HCT116 (cell line): ENCODE measurements around the gene PLEKHM3. TPM values are rescaled to one million over a fixed set of nuclear protein-coding genes. Genes with fewer than 3 reads are reported as not detected.

Source experiments
- ATAC-seq: fragments of 200-7000 bp; cut with Tn5 transposase; 2 replicates; pipeline ENCODE4 v1.9.1; 2020; ENCODE audit warnings: mild to moderate bottlenecking, moderate library complexity
- BruUV-seq: library from RNA; stranded (reverse); fragments of 400-500 nt; replicated peaks from 2 replicates; lab custom pipeline; 2021; lab: Mats Ljungman, UMichigan
- CTCF ChIA-PET: fragments of 300-600 bp; sonication (Branson Sonifier 250); formaldehyde crosslinking; loops from one replicate; lab custom pipeline; 2021; ENCODE audit warnings: antibody characterized with exemption; lab: Charles Lee
- POLR2A ChIA-PET: fragments of 300-600, 350-600 bp; sonication (Branson Sonifier 250); formaldehyde crosslinking; loops from one replicate; lab custom pipeline; 2021; ENCODE audit warnings: antibody characterized with exemption; lab: Charles Lee
- RAD21 ChIA-PET, 2 experiments: fragments of 300-600 bp; sonication (Branson Sonifier 250); formaldehyde crosslinking; loops; one replicate each; lab custom pipeline; 2023; ENCODE audit warnings: low total read pairs in 2 of 2; ENCODE audit not compliant: uncharacterized antibody in 2 of 2, unreplicated experiment in 2 of 2, low non-redundant PET in 1 of 2; lab: Charles Lee
- DNase-seq: peaks from one replicate; pipeline ENCODE4 v3.0.0-alpha.2; 2010; ENCODE audit warnings: low read depth, low spot score
- H2AFZ ChIP-seq: fragments of 200-600 bp; shearing (Covaris generic), sonication (generic); 2 replicates; pipeline ENCODE4 v1.6.1; 2017; ENCODE audit warnings: low read depth, mixed run types, mixed read lengths, antibody characterized with exemption, low read length; ENCODE audit not compliant: poor library complexity, severe bottlenecking
- H3K27ac ChIP-seq: 2 replicates; pipeline ENCODE4 v1.5.1; 2012; ENCODE audit warnings: low read depth, low read length
- H3K27me3 ChIP-seq: fragments of 200-600 bp; sonication (generic); 2 replicates; pipeline ENCODE4 v1.6.1; 2016; ENCODE audit warnings: mixed run types, low read length, mixed read lengths; ENCODE audit not compliant: insufficient read depth
- H3K36me3 ChIP-seq, 2 experiments: fragments of 200-500 bp in 1 of 2; fragments of 200-600 bp in 1 of 2; sonication (Bioruptor generic) in 1 of 2; sonication (generic) in 1 of 2; 2 replicates each; pipeline versions ENCODE4 v1.5.1 to v1.6.1; 2014 to 2016; ENCODE audit warnings: low read length in 2 of 2, inconsistent platforms in 1 of 2, mixed read lengths in 1 of 2, mixed run types in 1 of 2; ENCODE audit not compliant: insufficient read depth in 2 of 2, control insufficient read depth in 1 of 2
- H3K4me1 ChIP-seq, 2 experiments: fragments of 200-600 bp in 1 of 2; sonication (generic) in 1 of 2; 2 replicates each; pipeline versions ENCODE4 v1.5.1 to v1.6.1; 2012 to 2017; ENCODE audit warnings: low read length in 2 of 2, inconsistent platforms in 1 of 2, mild to moderate bottlenecking in 1 of 2, mixed read lengths in 1 of 2, mixed run types in 1 of 2, moderate library complexity in 1 of 2; ENCODE audit not compliant: insufficient read depth in 2 of 2, control insufficient read depth in 1 of 2
- H3K4me2 ChIP-seq: fragments of 200-600 bp; sonication (generic); 2 replicates; pipeline ENCODE4 v1.6.1; 2017; ENCODE audit warnings: mixed run types, low read length, mixed read lengths
- H3K4me3 ChIP-seq, 2 experiments: fragments of 200-600 bp in 1 of 2; sonication (generic) in 1 of 2; replicated peaks in 1 of 2; 2 replicates each; pipeline ENCODE4 v1.5.1; 2011 to 2016; ENCODE audit warnings: low read length in 2 of 2, control low read depth in 1 of 2, low read depth in 1 of 2, mild to moderate bottlenecking in 1 of 2, mixed read lengths in 1 of 2, mixed run types in 1 of 2
- H3K79me2 ChIP-seq: fragments of 200-600 bp; sonication (generic); 2 replicates; pipeline ENCODE4 v1.6.1; 2017; ENCODE audit warnings: mild to moderate bottlenecking, mixed run types, low read length, moderate library complexity, mixed read lengths; ENCODE audit not compliant: insufficient read depth
- H3K9ac ChIP-seq: fragments of 200-600 bp; sonication (generic); 2 replicates; pipeline ENCODE4 v1.6.1; 2016; ENCODE audit warnings: low read length, mixed read lengths
- H3K9me2 ChIP-seq: fragments of 200-600 bp; sonication (generic), shearing (Covaris generic); 2 replicates; pipeline ENCODE4 v1.6.1; 2017; ENCODE audit warnings: mixed run types, mild to moderate bottlenecking, moderate library complexity; ENCODE audit not compliant: insufficient read depth
- H3K9me3 ChIP-seq, 2 experiments: fragments of 200-500 bp in 1 of 2; fragments of 200-600 bp in 1 of 2; sonication (Bioruptor generic) in 1 of 2; sonication (generic) in 1 of 2; 2 replicates each; pipeline ENCODE4 v1.6.1; 2014 to 2017; ENCODE audit warnings: low read length in 2 of 2, mixed read lengths in 2 of 2, inconsistent platforms in 1 of 2, low read depth in 1 of 2, mild to moderate bottlenecking in 1 of 2, mixed run types in 1 of 2, moderate library complexity in 1 of 2; ENCODE audit not compliant: control insufficient read depth in 1 of 2, insufficient read depth in 1 of 2
- H4K20me1 ChIP-seq: fragments of 200-600 bp; sonication (generic), shearing (Covaris generic); 2 replicates; pipeline ENCODE4 v1.6.1; 2017; ENCODE audit warnings: mixed run types, mild to moderate bottlenecking, moderate library complexity; ENCODE audit not compliant: insufficient read depth
- ELF1 ChIP-seq: IDR thresholded peaks from 2 replicates; pipeline ENCODE4 v1.6.1; 2012; ENCODE audit warnings: low read depth, borderline replicate concordance
- EZH2 ChIP-seq: fragments of 200-600 bp; sonication (generic); IDR thresholded peaks from 2 replicates; pipeline ENCODE4 v1.6.1; 2017; ENCODE audit warnings: antibody characterized with exemption, mixed run types
- FOSL1 ChIP-seq: IDR thresholded peaks from 2 replicates; pipeline ENCODE4 v1.6.1; 2012; ENCODE audit warnings: low read depth
- SP1 ChIP-seq: IDR thresholded peaks from 2 replicates; pipeline ENCODE4 v1.6.1; 2012; ENCODE audit warnings: low read depth
- SRF ChIP-seq: IDR thresholded peaks from 2 replicates; pipeline ENCODE4 v1.6.1; 2012; ENCODE audit warnings: low read depth
- TCF7L2 ChIP-seq: IDR thresholded peaks from 2 replicates; pipeline ENCODE4 v1.7.0; 2011; ENCODE audit warnings: borderline replicate concordance, inconsistent platforms; ENCODE audit not compliant: insufficient read depth, insufficient read length; ENCODE audit errors: extremely low read depth
- ZNF274 ChIP-seq: fragments of 200-500 bp; sonication (Bioruptor generic); IDR thresholded peaks from 2 replicates; pipeline ENCODE4 v1.6.1; 2014; ENCODE audit warnings: mild to moderate bottlenecking, low read depth, low read length, inconsistent platforms
- intact Hi-C: fragments of 100-400 bp; cut with micrococcal nuclease; formaldehyde crosslinking; loops from 2 replicates; pipeline ENCODE4 v1.10.0; 2022
- total RNA-seq: library from RNA; stranded (reverse); gene quantifications from one replicate; pipeline ENCODE4 v1.2.1, GENCODE V29; 2021; ENCODE audit not compliant: unreplicated experiment
- TF ChIP-seq, protein P1 (sequence below), 3 experiments: fragments of 200-600 bp in 1 of 3; sonication (generic) in 1 of 3; IDR thresholded peaks in 2 of 3; conservative IDR thresholded peaks in 1 of 3; 2 replicates each; pipeline ENCODE4 v1.5.1; 2012 to 2017; ENCODE audit warnings: low read depth in 2 of 3, low read length in 2 of 3, antibody characterized with exemption in 1 of 3, borderline replicate concordance in 1 of 3, control low read depth in 1 of 3, mild to moderate bottlenecking in 1 of 3, mixed read lengths in 1 of 3, mixed run types in 1 of 3, moderate library complexity in 1 of 3; ENCODE audit not compliant: insufficient read depth in 1 of 3
- TF ChIP-seq, protein P2 (sequence below): IDR thresholded peaks from 2 replicates; pipeline ENCODE4 v1.6.1; 2012; ENCODE audit warnings: low read depth

Gene PLEKHM3
- total RNA-seq, 1 experiment from 2014 or later, result 6.3 TPM

DNA sequence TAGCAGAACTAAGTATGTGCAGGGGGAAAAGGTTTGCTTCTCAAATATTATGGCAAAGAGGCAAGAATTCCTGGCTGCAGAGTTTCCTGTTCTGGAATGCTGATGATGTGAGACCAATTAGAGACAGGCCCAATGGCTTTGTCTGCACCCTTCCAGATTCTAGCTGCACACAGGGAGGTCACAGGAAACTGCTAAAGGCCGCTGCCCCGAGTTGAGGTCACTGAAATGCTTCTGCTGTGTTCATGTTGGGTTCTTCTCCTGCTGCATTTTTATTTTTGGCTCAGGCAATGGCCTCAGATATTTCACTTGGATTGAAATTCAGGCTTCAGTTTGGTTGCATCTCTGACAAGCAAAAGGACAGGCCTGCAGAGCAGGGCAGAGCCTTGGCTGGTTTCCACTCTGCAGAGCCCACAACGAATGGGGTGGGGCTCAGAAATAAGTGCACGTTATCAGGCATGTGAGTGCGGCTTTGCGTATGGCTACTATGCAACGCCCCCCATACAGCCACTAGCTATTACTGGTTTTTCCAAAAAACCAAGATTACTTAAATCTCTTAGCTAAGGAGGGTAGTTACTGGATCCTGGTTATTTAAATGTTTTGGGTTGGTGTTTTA, 188.7 kb downstream of the PLEKHM3 start:
- Histone ChIP-seq H3K9me2 (no peaks in the 10 kb centered on the region), H3K4me1 (peaks cover 0 to 5% of the 10 kb centered on the region in 2 experiments; a peak in 1 of 4 replicates), H2AFZ (no peak overlapping the region), H3K79me2 (no peaks in the 10 kb centered on the region), H3K27ac (no peak overlapping the region), H3K27me3 (no peaks in the 10 kb centered on the region), H3K9me3 (no peaks in the 10 kb centered on the region), H3K9ac (no peak overlapping the region), H3K4me2 (no peak overlapping the region), H4K20me1 (no peaks in the 10 kb centered on the region), H3K4me3 (no peak overlapping the region), H3K36me3 (no peaks in the 10 kb centered on the region)
- BruUV-seq, result no TSS peak
- RAD21 ChIA-PET, result no interaction called here
- no peak for TF ChIP-seq ELF1
- TF ChIP-seq EZH2, result no peak
- TF ChIP-seq ZNF274, result no peak
- TF ChIP-seq, protein P1, sequence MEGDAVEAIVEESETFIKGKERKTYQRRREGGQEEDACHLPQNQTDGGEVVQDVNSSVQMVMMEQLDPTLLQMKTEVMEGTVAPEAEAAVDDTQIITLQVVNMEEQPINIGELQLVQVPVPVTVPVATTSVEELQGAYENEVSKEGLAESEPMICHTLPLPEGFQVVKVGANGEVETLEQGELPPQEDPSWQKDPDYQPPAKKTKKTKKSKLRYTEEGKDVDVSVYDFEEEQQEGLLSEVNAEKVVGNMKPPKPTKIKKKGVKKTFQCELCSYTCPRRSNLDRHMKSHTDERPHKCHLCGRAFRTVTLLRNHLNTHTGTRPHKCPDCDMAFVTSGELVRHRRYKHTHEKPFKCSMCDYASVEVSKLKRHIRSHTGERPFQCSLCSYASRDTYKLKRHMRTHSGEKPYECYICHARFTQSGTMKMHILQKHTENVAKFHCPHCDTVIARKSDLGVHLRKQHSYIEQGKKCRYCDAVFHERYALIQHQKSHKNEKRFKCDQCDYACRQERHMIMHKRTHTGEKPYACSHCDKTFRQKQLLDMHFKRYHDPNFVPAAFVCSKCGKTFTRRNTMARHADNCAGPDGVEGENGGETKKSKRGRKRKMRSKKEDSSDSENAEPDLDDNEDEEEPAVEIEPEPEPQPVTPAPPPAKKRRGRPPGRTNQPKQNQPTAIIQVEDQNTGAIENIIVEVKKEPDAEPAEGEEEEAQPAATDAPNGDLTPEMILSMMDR (IDR thresholded peaks at IDR 0.05 in 2 of 3, conservative IDR thresholded peaks at IDR 0.05 in 1 of 3; ENCODE audit: borderline replicate concordance in 1 of 3, insufficient read depth in 1 of 3, low read depth in 2 of 3, low read length in 2 of 3), result no peak
- TF ChIP-seq, protein P2, sequence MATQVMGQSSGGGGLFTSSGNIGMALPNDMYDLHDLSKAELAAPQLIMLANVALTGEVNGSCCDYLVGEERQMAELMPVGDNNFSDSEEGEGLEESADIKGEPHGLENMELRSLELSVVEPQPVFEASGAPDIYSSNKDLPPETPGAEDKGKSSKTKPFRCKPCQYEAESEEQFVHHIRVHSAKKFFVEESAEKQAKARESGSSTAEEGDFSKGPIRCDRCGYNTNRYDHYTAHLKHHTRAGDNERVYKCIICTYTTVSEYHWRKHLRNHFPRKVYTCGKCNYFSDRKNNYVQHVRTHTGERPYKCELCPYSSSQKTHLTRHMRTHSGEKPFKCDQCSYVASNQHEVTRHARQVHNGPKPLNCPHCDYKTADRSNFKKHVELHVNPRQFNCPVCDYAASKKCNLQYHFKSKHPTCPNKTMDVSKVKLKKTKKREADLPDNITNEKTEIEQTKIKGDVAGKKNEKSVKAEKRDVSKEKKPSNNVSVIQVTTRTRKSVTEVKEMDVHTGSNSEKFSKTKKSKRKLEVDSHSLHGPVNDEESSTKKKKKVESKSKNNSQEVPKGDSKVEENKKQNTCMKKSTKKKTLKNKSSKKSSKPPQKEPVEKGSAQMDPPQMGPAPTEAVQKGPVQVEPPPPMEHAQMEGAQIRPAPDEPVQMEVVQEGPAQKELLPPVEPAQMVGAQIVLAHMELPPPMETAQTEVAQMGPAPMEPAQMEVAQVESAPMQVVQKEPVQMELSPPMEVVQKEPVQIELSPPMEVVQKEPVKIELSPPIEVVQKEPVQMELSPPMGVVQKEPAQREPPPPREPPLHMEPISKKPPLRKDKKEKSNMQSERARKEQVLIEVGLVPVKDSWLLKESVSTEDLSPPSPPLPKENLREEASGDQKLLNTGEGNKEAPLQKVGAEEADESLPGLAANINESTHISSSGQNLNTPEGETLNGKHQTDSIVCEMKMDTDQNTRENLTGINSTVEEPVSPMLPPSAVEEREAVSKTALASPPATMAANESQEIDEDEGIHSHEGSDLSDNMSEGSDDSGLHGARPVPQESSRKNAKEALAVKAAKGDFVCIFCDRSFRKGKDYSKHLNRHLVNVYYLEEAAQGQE, result no peak
- no peak for TF ChIP-seq SP1
- TF ChIP-seq TCF7L2, result no peak
- no peak for TF ChIP-seq FOSL1
- no peak for TF ChIP-seq SRF
- intact Hi-C loops, result no loop called here
- ATAC-seq, result no peak
- no peak for DNase-seq
- CTCF ChIA-PET, result no interaction called here
- POLR2A ChIA-PET, result no interaction called here
